Islet of Langerhans (tissue), 1 donor: Measurements from ENCODE around the gene PRORP.
"Not testable (repeated sequence)": the region's sequence is repeated elsewhere in the genome, so short reads cannot be mapped to it uniquely, and the experiment has no call there.

Experiments
- FAIRE-seq: peaks from one replicate; lab custom pipeline; 2011; peaks lifted over from hg19 to GRCh38; lab: Jason Lieb, UNC

PRORP gene

GRCh38 chr14:35121887-35122695 is at the start of gene PRORP, which contains the start of gene PPP2R3C:
Gene PRORP (plus strand): TSS chr14:35122552. CDS start chr14:35123246, 694 bp downstream.
Gene PPP2R3C (minus strand): TSS chr14:35121990. CDS start chr14:35121959, 31 bp downstream.
- peak; percentile 27 for FAIRE-seq

- no peak for FAIRE-seq
These were observed 48.9 kb upstream of the PRORP start for GRCh38 chr14:35073486-35073885.

GRCh38 chr14:35078082-35078481 is 44.3 kb upstream of the PRORP start:
- FAIRE-seq = no peak

DNA sequence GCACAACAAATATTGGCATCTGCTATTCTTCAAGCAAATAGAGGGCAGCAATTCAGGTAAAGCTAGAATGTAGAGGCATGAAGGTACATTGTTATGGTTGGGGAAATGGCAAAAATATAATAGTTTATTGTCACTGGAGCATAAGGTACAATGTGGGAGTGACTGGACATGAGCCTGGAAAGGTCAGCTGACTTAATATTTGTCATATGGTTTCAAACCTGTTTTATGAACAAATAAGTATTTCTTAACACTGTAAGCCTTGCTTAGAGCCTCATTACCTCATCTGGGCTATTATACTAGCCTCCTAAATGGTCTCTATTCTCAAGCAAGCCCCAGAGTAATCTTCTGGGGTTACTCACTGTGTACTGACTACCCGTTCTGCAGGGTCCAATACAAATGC is 42.6 kb upstream of the PRORP start:
- FAIRE-seq = no peak

DNA sequence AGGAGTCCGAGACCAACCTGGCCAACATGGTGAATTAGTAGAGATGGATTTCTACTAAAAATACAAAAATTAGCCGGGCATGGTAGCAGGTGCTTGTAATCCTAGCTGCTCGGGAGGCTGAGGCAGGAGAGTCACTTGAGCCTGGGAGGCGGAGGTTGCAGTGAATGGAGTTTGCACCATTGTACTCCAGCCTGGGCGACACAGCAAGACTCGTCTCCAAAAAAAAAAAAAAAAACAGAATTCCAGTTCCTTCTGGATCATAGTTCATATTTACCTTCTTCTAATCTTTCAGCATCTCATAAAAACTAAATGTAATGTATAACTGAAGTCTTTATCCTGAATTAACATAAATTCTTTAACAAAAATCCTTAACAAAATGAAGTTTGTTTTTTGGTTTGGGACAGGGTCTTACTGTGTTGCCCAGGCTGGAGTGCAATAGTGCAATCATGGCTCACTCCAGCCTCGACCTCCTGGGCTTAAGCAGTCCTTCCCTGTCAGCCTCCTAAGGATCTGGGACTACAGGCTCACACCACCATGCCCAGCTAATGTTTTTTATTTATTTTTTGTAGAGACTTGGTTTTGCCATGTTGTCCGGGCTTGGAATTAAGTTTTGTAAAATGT is 38.7 kb upstream of the PRORP start:
- FAIRE-seq = no peak

- no peak for FAIRE-seq
These were observed 36.9 kb upstream of the PRORP start for GRCh38 chr14:35085441-35085840.

DNA sequence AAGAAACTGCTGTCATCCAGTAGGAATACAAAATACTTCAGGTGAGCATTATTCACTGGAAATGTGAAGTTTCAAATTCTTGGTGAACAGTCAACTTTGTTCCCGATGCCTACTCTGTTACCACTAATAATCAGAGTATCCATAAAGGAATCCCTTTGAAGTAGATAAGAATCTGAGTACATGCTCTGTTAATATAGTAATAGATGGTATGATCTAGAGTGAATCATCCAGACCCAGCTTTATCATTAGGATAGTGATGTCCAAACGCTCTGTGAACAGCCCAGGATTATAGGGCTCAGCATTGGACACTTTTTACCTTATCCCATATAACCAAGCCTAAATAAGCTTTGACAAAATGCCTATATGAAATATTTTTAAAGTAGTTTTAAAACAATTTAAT is 33.8 kb upstream of the PRORP start:
- FAIRE-seq = no peak

- not testable (repeated sequence) for FAIRE-seq
These were observed 27.7 kb upstream of the PRORP start for GRCh38 chr14:35094645-35095044.

DNA sequence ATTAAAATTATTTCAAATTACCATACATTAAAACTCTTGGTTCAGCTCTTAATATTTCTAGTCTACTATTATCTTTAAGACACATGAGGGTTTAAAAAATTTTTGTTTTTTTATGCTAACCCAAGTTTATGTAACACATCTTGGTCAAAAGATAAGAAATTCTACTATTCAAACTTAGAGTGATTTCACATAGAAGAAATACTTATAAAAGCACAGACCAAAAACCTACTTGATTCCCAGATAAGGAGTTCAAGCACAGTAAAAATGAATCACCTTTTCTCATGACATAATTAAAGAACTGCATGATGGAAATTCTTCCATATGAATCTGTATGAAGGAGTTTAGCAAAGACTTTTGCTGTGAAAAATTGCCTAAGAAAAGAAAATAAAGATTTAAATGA is 14.5 kb upstream of the PRORP start:
- peak; percentile 64 for FAIRE-seq

- no peak for FAIRE-seq
These were observed 9.7 kb upstream of the PRORP start for GRCh38 chr14:35112641-35113040.

- FAIRE-seq = no peak
These were observed 8.9 kb upstream of the PRORP start for GRCh38 chr14:35113308-35113950.

DNA sequence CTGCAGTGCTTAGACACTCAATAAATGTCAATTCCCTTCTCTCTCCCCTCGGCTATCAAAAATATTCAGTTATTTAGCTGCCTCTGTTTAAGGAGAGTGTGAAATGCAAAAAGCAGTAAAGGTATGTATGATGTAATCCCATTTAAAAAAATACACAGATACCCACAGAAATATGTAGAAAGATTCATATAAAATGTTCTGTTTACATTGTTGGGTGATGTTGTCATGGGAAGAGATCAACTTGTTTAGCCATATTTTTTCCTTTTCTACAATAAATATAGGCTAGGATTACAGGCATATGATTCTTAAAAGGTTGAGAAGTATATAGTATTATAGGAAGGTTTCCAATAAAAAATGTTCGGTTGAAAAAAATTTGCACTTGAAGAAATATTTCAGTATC is 8.3 kb upstream of the PRORP start:
- FAIRE-seq = no peak

DNA sequence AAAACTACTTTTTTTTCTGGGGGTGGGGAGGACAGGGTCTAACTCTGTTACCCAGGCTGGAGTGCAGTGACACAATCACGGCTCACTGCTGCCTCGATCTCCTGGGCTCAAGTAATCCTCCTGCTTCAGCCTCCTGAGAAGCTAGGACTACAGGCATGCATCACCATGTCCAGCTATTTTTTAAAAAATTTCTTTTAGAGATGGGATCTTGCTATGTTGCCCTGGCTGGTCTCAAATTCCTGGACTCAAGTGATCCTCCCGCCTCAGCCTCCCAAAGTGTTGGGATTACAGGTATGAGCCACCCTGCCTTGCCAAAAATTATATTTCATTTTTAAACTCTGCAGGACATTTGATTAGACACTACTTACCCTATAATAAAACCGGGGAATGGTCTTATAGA is 6.1 kb upstream of the PRORP start:
- no peak for FAIRE-seq

GRCh38 chr14:35117112-35117511 is 5.2 kb upstream of the PRORP start:
- FAIRE-seq = no peak

DNA sequence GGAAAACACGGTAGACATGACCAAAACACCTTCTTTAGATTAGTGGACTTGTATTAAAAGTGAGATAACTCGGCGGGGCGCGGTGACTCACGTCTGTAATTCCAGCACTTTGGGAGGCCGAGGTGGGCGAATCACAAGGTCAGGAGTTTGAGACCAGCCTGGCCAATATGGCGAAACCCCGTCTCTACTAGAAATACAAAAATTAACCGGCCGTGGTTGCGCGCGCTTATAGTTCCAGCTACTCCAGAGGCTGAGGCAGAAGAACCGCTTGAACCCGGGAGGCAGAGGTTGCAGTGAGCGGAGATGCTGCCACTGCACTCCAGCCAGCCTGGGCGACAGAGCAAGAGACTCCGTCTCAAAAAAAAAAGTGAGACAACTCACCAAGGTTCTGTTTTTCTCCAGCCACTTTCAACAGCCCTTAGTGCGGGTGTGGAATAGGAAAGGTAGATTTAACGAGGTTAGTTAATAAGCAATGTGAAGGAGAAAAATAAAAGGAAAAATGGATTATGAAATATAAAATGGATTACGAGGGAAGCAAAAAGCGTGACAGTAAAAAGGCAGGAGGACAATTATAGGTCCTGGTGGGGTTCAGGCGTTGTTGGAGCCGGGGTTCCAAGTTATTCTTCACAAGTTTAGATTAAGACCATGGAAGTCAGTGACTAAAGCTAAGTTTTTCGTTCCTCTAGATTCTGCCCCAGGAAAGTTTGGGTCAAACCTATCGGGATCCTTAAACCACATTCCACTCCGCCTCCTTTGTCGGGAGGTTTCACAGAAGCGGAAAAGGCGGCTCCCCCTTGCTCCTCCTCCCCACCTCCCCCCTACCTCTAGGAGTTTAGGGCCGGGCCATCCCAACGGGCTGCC is 1.1 kb upstream of the PRORP start:
- no peak for FAIRE-seq

DNA sequence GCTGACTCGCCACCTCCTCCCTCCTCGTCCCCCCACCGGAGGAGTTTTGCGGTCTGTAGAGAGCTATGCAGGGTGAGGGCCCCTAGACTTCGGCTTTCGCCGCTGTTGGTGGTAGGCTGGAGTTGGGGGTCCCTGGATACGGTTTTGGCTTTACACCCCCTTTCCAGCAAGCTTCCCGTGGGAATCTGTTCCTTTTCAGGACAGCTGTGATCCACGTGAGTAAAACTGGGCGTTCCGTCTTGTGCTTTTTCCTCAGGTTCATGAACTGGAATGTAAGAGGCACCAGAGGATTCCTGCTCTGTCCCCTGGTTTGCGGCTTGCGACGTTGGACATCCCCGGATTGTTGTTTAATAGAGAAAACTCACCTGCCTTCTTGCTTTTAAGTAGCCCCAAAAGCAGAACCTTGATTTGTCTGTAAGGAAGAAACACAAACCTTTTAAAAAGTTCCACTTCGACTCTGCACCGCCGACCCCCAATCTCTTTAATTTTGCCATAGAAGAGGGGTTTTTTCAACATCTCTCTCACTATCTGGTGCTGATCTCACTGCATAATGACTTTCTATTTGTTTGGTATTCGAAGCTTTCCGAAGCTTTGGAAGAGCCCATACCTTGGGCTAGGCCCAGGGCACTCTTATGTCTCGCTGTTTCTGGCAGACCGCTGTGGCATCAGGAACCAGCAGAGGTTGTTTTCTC is 490 bp downstream of the PRORP start:
- no peak for FAIRE-seq

DNA sequence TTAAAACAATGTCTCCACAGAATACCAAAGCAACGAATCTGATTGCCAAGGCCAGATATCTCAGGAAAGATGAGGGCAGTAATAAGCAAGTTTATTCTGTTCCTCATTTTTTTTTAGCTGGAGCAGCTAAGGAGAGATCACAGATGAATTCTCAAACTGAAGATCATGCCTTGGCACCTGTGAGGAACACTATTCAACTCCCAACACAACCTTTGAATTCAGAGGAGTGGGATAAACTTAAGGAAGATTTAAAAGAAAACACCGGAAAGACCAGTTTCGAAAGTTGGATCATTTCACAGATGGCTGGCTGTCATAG is 994 bp downstream of the PRORP start:
- no peak for FAIRE-seq

DNA sequence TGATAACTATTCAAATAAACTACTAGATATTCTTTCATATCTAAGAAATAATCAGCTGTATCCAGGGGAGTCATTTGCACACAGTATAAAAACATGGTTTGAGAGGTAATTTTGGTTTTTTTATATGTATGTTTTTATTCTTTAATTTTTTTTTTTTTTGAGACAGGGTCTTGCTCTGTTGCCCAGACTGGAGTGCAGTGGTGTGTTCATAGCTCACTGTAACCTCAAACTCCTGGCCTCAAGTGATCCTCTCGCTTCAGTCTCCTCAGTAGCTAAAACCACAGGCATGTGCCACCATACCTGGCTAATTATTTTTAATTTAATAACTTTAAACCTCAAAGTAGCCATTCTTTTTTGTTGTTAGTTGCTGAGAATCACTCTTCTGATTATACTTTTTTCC is 1.8 kb downstream of the PRORP start:
- FAIRE-seq = no peak

DNA sequence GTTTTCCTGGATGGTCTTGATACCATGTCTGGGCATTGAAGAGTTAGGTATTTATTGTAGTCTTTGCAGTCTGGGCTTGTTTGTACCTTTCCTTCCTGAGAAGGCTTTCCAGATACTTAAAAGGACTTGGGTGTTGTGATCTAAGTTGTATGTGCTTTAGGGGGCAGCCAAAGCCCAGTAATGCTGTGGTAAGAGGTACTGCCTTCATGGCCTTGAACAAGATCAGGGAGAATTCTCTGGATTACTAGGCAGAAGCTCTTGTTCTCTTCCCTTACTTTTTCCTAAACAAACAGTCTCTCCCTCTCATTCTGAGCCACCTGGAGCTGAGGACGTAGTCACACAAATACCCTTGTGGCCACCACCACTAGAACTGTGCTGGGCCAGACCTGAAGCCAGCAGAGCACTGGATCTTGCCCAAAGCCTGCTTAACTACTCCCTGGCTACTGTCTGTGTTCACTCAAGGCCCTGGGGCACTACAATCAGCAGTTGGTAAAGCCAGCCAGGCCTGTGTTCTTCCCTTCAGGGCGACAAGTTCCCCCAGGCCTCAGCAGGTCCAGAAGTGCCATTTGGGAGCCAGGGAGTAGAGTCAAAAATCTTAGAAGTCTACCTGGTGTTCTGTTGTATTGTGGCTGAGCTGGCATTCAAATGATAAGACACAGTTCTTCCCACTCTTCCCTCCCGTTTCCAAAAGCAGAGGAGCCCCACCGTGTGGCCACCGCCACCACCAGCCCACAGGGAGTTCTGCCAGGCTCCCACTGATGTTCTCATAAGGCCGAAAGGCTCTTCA is 11.4 kb downstream of the PRORP start:
- no peak for FAIRE-seq

GRCh38 chr14:35134329-35135123 is 12.2 kb downstream of the PRORP start:
- no peak for FAIRE-seq
